Erythroblast (primary cell): ENCODE results near the gene EIF4E1B.

ENCODE experiments used
- GATA1 ChIP-seq: IDR thresholded peaks from 2 replicates; pipeline ENCODE4 v1.6.1; 2011; ENCODE audit warnings: low read depth, mild to moderate bottlenecking, control low read depth, low read length, moderate library complexity
- POLR2A ChIP-seq: IDR thresholded peaks from 2 replicates; pipeline ENCODE4 v1.6.1; 2011; ENCODE audit warnings: mild to moderate bottlenecking, low read length

GRCh38 chr5:176621661-176622079 is 8.8 kb upstream of the EIF4E1B start:
- TF ChIP-seq POLR2A (no peak), GATA1 (no peak)
